Peyer's patch (tissue), 4 donors: Measurements from ENCODE around the gene HMGN2.

Experiments used
- CTCF ChIP-seq, 6 experiments: fragments of 450-650 bp in 4 of 6; fragments of 200-600 bp in 2 of 6; sonication (generic) in 1 of 6; IDR thresholded peaks; one replicate each; pipeline ENCODE4 v1.5.1; 2017 to 2019; ENCODE audit warnings: antibody characterized with exemption in 6 of 6, mild to moderate bottlenecking in 3 of 6, moderate library complexity in 1 of 6
- POLR2A ChIP-seq, 2 donors: fragments of 450-650 bp; IDR thresholded peaks; one replicate each; pipeline ENCODE4 v1.5.1; 2017; ENCODE audit warnings: antibody characterized with exemption in 2 of 2, mild to moderate bottlenecking in 2 of 2, moderate library complexity in 2 of 2

- TF ChIP-seq CTCF (IDR thresholded peaks at IDR 0.05), result no peak
- TF ChIP-seq POLR2A (IDR thresholded peaks at IDR 0.05), result no peak
These were observed 22.4 kb upstream of the HMGN2 start for GRCh38 chr1:26449868-26450267.
